ENCODE results near the gene SIDT1. TPM values are rescaled to one million over a fixed set of nuclear protein-coding genes. Genes with fewer than 3 reads are reported as not detected.

SIDT1 gene
- total RNA-seq, 2 experiments from 2014 or later, result 11.3 TPM

DNA sequence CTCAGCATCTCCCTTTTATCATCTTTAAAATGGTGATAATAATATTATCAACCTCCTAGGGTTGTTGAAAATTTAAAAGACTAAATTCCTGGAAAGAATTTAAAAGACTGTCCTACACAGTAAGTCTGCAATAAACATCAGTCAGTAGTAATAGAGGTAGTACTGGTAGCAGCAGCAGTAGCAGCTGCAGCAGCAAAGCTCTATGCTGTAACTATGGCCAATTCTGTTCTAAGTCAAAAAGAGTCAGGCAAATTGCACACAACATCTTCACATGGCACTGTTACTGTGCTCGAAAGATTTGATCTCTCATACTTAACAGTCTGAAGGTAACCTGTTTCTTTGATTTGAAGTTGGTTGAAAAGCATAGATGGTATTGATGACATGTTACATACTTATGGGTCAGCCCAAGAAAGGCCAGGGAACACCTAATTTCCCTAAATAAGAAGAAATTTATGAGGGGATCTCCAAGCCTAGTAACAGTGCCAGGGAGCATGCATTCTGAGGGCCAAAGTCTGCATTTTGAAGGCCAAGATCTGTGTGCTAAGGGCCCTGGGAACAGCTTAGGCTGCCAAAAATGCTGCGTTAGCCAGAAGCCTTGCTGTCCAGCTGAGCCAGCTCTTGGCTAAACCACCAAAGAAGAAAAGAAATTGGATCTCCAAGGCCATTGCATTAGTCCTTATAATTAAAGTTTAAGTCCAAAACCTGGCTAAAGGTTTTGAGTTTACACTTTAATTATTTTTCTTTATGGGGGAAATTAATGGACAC is 68.2 kb downstream of the SIDT1 start:
- no peak for DNase-seq
- intact Hi-C loops (cut with micrococcal nuclease), result no loop called here
- Mint-ChIP-seq H3K27me3 (no peaks in the 10 kb centered on the region), H3K27ac (no peak overlapping the region), H3K4me3 (no peak overlapping the region), H3K36me3 (peaks cover 8% of the 10 kb centered on the region), H3K4me1 (ENCODE audit: low read depth) (no peaks in the 10 kb centered on the region), H3K9me3 (no peaks in the 10 kb centered on the region)
- POLR2A ChIA-PET, result no interaction called here
- CTCF ChIA-PET, result interaction anchor here (1.1 kb wide), 1 partner anchor 105 kb away, joined by 3 read pairs; no protein-coding TSS in a partner anchor

DNA sequence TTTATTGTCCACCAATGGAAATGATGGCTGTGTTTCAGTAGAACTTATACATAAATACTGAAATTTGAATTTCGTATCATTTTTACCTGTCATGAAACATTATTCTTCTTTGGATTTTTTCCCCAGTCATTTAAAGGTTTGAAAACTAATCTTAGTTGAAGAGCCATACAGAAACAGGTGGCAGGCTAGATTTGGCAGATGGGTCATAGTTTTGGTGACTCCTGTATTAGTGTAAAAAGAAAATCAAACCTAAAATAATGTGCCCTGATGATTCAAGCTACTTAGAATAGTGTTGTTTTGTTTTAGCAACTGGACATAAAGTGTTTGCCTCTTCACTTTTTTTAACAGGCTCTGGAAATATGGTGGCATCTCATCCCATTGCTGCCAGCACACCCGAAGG is 68.9 kb downstream of the SIDT1 start:
- H3K4me3 Mint-ChIP-seq, result no peak overlapping the region
- no peak for DNase-seq
- CTCF ChIA-PET, result interaction anchor here (1.1 kb wide), 1 partner anchor 106 kb away, joined by 3 read pairs; no protein-coding TSS in a partner anchor
- H3K27me3 Mint-ChIP-seq, result no peaks in the 10 kb centered on the region
- H3K27ac Mint-ChIP-seq, result no peak overlapping the region
- peaks cover under 1% of the 10 kb centered on the region for H3K4me1 Mint-ChIP-seq (ENCODE audit: low read depth)
- H3K9me3 Mint-ChIP-seq, result no peaks in the 10 kb centered on the region
- H3K36me3 Mint-ChIP-seq, result peaks cover 8% of the 10 kb centered on the region
- intact Hi-C loops (cut with micrococcal nuclease), result no loop called here
- POLR2A ChIA-PET, result no interaction called here

DNA sequence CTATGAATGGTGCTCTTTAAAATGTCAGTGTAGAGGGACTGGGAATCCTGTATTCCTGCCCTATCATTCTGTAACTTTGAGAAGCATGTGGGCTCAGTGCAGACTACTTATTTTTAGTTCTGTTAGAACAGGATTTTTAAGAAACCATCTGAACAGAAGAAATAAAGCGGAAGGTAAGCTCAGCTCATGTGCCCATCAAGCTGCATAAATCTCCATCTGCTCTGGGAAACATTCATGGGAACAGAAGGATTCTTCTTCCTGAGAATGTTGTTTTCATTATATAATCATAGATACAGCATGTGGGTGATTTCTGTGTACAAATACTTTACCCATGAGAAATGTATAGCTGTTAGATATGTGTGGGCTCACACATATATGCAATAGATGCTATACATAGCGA is 69.9 kb downstream of the SIDT1 start:
- Mint-ChIP-seq H3K27me3 (no peaks in the 10 kb centered on the region), H3K36me3 (peaks cover 8% of the 10 kb centered on the region), H3K4me3 (no peak overlapping the region), H3K27ac (no peak overlapping the region), H3K4me1 (ENCODE audit: low read depth) (peaks cover 11% of the 10 kb centered on the region), H3K9me3 (no peaks in the 10 kb centered on the region)
- DNase-seq, result no peak
- POLR2A ChIA-PET, result no interaction called here
- CTCF ChIA-PET, result no interaction called here
- intact Hi-C loops (cut with micrococcal nuclease), result no loop called here

DNA sequence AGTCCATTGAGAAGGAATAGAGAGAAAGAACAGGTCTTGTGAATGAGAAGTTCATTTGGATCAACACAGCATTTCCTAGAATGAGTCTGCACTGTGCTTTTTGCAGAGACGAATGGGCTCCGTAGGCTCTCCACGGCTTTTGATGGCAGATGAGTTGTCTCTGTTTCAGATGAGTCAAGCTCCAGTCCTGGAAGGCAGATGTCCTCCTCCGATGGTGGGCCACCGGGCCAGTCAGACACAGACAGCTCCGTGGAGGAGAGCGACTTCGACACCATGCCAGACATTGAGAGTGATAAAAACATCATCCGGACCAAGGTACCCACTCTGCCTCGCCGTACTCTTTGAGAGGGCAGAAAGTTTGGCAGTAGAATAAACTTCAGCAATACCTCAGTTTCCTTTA is 70.5 kb downstream of the SIDT1 start:
- POLR2A ChIA-PET, result no interaction called here
- Mint-ChIP-seq H3K36me3 (peaks cover 8% of the 10 kb centered on the region), H3K27me3 (no peaks in the 10 kb centered on the region), H3K9me3 (no peaks in the 10 kb centered on the region), H3K27ac (no peak overlapping the region), H3K4me3 (no peak overlapping the region), H3K4me1 (ENCODE audit: low read depth) (peaks cover 15% of the 10 kb centered on the region)
- no peak for DNase-seq
- CTCF ChIA-PET, result no interaction called here
- intact Hi-C loops (cut with micrococcal nuclease), result no loop called here

DNA sequence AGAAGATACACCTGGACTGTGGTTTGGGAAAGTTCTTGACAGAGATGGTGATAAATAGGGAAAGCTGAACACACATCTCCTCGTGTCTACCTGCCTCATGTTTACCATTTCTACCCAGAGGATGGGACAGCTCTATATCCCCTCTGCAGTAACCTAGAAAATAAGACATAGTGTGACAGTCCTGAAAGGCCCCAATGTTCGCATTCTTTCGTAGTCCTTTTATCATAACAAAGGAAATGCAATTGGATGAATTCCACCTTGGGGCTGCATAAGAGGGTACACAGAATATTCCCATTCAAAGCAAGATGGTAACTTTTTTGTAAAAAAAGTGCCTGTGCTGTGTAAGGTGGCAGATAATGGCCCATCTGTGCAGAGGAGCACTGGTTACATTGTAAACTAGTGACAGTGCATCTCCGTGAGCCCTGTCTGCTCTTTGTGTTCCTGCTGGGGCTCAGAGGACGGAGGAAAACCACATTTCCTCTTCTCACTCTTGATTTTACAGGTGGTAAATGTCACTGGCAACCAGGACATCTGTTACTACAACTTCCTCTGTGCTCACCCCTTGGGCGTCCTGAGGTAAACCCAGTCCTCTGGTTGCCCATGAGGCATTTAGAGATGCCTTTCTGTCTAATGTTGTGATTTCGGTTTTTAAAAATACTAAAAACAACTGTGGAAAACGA is 74.3 kb downstream of the SIDT1 start:
- H3K36me3 Mint-ChIP-seq, result peaks cover 18% of the 10 kb centered on the region
- intact Hi-C loops (cut with micrococcal nuclease), result loop anchor here (1.0 to 2.0 kb wide), 2 partner anchors 90 to 139 kb away; partner anchors contain the start of gene USF3
- CTCF ChIA-PET, result interaction anchor here (0.5 to 1.9 kb wide), 3 partner anchors 10 to 34 kb away, joined by 5 to 7 read pairs (median 6); no protein-coding TSS in a partner anchor
- no peaks in the 10 kb centered on the region for H3K9me3 Mint-ChIP-seq
- H3K4me3 Mint-ChIP-seq, result no peak overlapping the region
- DNase-seq, result peak; percentile 67
- POLR2A ChIA-PET, result interaction anchor here (0.5 to 0.6 kb wide), 2 partner anchors 30 to 1049 kb away, joined by 3 read pairs; no protein-coding TSS in a partner anchor
- peaks cover 18% of the 10 kb centered on the region for H3K4me1 Mint-ChIP-seq (ENCODE audit: low read depth)
- no peaks in the 10 kb centered on the region for H3K27me3 Mint-ChIP-seq
- H3K27ac Mint-ChIP-seq, result no peak overlapping the region

DNA sequence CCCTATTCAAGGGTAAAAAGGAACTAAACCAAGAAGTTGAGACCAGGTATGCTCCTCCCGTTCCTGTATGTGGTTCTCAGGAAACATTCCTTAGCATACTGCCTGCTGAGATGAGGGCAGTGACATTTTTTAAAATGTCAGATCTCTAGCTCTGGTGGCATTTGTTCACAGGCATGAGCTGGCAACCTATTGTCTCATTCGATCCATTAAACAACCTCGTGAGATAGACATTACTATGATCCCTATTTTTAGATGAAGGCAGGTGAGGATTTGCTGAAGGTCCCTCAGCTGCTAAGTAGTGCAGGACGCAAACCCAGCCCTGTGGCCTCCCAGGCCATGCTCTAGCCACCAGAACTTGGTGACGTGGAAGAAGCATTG is 74.9 kb downstream of the SIDT1 start:
- ChIA-PET CTCF (no interaction called here), POLR2A (no interaction called here)
- intact Hi-C loops (cut with micrococcal nuclease), result loop anchor here (1.0 to 2.0 kb wide), 2 partner anchors 90 to 138 kb away; partner anchors contain the start of gene USF3
- Mint-ChIP-seq H3K27me3 (no peaks in the 10 kb centered on the region), H3K27ac (no peak overlapping the region), H3K36me3 (peaks cover 20% of the 10 kb centered on the region), H3K4me3 (no peak overlapping the region), H3K9me3 (no peaks in the 10 kb centered on the region), H3K4me1 (ENCODE audit: low read depth) (peaks cover 18% of the 10 kb centered on the region)
- DNase-seq, result no peak

DNA sequence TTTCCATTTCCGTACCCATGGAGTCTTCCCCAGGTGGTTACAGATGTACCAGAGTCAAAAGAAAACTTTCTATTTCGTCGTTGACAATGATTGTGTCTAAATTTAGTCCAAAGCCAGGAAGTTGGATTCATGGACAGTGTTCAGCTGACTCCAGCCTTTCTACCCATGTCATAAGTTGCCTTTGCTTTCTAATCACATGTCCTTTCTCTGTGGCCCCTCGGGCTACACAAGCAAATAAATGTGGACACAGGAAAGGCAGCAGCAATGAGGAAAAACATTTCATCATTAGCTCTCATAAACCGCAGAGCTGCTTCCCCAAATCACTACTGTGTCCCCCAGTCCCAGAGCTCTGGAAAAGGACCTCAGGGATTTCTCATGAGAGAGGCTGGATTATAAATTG is 82.0 kb downstream of the SIDT1 start:
- intact Hi-C loops (cut with micrococcal nuclease), result no loop called here
- ChIA-PET CTCF (interaction anchor here (0.6 kb wide), 1 partner anchor 494 kb away, joined by 3 read pairs; no protein-coding TSS in a partner anchor), POLR2A (no interaction called here)
- peaks cover 17% of the 10 kb centered on the region for H3K36me3 Mint-ChIP-seq
- H3K27me3 Mint-ChIP-seq, result no peaks in the 10 kb centered on the region
- H3K9me3 Mint-ChIP-seq, result no peaks in the 10 kb centered on the region
- no peak overlapping the region for H3K27ac Mint-ChIP-seq
- H3K4me1 Mint-ChIP-seq (ENCODE audit: low read depth), result no peaks in the 10 kb centered on the region
- no peak for DNase-seq
- H3K4me3 Mint-ChIP-seq, result no peak overlapping the region

DNA sequence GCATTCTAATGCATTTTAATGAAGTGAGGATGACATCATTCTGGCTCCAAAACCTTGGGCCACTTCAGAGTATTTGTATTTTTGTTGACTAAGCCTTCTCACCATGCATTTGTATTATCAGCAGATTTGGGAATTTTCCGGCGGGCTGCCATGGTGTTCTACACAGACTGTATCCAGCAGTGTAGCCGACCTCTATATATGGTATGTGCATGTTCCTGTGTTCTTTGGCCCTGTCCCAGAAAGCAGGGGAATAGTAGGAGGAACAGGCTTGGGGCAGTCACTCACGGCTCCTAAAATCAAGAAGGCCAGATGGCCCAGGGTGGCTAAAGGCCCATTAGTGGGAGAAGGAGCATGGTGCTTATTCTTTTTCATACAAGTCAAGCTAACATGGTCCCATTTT is 83.6 kb downstream of the SIDT1 start:
- DNase-seq, result no peak
- intact Hi-C loops (cut with micrococcal nuclease), result no loop called here
- H3K4me3 Mint-ChIP-seq, result no peak overlapping the region
- H3K27me3 Mint-ChIP-seq, result no peaks in the 10 kb centered on the region
- peaks cover 13% of the 10 kb centered on the region for H3K36me3 Mint-ChIP-seq
- POLR2A ChIA-PET, result no interaction called here
- no peak overlapping the region for H3K27ac Mint-ChIP-seq
- H3K4me1 Mint-ChIP-seq (ENCODE audit: low read depth), result no peaks in the 10 kb centered on the region
- no peaks in the 10 kb centered on the region for H3K9me3 Mint-ChIP-seq
- CTCF ChIA-PET, result no interaction called here

DNA sequence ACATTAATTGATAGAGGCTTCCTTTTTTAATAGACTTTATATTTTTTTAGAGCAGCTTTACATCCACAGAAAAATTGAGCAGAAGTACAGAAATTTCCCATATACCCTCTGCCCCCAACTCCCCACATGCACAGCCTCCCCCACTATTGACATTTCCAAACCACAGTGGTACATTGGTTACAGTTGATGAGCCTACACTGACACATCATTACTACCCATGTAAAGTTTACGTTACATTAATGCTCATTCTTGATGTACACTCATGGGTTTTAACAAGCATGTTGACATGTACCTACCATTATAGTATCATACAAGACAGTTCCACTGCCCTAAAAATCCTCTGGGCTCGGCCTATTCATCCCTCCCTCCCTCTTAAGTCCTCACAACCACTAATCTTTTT is 85.4 kb downstream of the SIDT1 start:
- H3K27me3 Mint-ChIP-seq, result no peaks in the 10 kb centered on the region
- CTCF ChIA-PET, result no interaction called here
- POLR2A ChIA-PET, result no interaction called here
- H3K36me3 Mint-ChIP-seq, result peaks cover 10% of the 10 kb centered on the region
- H3K9me3 Mint-ChIP-seq, result no peaks in the 10 kb centered on the region
- no peaks in the 10 kb centered on the region for H3K4me1 Mint-ChIP-seq (ENCODE audit: low read depth)
- intact Hi-C loops (cut with micrococcal nuclease), result no loop called here
- H3K4me3 Mint-ChIP-seq, result no peak overlapping the region
- DNase-seq, result no peak
- H3K27ac Mint-ChIP-seq, result no peak overlapping the region

DNA sequence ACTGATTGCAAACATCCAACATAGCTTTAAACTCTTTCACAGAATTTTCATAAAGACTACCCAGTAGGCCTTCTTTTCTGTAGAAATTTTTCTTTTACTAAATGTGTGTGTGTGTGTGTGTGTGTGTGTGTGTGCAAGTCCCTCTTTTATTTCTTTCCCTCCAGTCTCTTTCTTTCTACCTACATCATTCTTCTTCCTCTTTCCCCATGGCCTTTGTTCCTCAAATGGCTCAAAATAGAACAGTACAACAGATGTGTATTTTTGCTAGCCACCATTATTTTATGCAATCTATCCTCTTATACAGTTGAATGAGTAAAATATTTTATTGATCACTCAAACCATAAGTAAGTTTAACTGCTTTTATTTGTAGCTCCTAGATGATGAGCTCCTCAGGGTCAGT is 87.7 kb downstream of the SIDT1 start:
- POLR2A ChIA-PET, result no interaction called here
- intact Hi-C loops (cut with micrococcal nuclease), result no loop called here
- H3K36me3 Mint-ChIP-seq, result peaks cover 11% of the 10 kb centered on the region
- CTCF ChIA-PET, result no interaction called here
- no peaks in the 10 kb centered on the region for H3K9me3 Mint-ChIP-seq
- no peak for DNase-seq
- H3K4me1 Mint-ChIP-seq (ENCODE audit: low read depth), result no peaks in the 10 kb centered on the region
- H3K27me3 Mint-ChIP-seq, result no peaks in the 10 kb centered on the region
- no peak overlapping the region for H3K27ac Mint-ChIP-seq
- H3K4me3 Mint-ChIP-seq, result no peak overlapping the region

DNA sequence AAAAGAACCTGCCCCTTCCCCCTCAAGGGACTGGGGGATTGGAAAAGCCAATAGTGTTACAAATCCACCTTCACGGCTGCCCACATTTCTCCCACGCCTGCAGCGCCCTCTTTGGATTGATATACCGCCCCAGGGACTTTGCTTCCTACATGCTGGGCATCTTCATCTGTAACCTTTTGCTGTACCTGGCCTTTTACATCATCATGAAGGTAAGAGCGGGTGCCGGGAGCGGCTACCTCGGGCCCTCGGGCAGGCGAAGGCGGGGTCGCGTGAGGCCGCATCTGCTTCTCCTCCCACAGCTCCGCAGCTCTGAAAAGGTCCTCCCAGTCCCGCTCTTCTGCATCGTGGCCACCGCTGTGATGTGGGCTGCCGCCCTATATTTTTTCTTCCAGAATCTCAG is 91.0 kb downstream of the SIDT1 start:
- H3K27me3 Mint-ChIP-seq, result no peaks in the 10 kb centered on the region
- peaks cover 19% of the 10 kb centered on the region for H3K36me3 Mint-ChIP-seq
- ChIA-PET CTCF (no interaction called here), POLR2A (no interaction called here)
- no peaks in the 10 kb centered on the region for H3K4me1 Mint-ChIP-seq (ENCODE audit: low read depth)
- no peak overlapping the region for H3K27ac Mint-ChIP-seq
- H3K9me3 Mint-ChIP-seq, result no peaks in the 10 kb centered on the region
- intact Hi-C loops (cut with micrococcal nuclease), result no loop called here
- H3K4me3 Mint-ChIP-seq, result no peak overlapping the region
- no peak for DNase-seq

DNA sequence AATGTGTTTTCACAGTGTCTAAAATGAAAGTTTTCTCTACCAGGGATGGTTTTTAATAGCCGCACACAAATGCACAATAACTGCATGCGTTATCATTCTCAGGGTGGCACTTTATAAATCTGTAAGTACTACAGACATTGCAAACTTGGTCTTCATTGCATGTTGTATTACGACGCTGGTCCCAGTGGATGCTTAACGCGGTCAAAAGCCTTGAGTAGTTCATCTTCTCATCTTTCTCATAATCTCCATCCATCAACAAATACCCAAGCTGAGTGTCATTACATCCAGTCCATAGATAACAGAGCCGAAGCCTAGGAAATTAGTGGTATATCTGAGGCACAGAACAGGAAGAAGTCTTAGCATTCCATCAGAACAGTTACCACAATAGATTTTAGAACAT is 91.5 kb downstream of the SIDT1 start:
- Mint-ChIP-seq H3K27ac (no peak overlapping the region), H3K27me3 (no peaks in the 10 kb centered on the region), H3K9me3 (no peaks in the 10 kb centered on the region), H3K36me3 (peaks cover 21% of the 10 kb centered on the region), H3K4me3 (no peak overlapping the region), H3K4me1 (ENCODE audit: low read depth) (no peaks in the 10 kb centered on the region)
- ChIA-PET CTCF (no interaction called here), POLR2A (no interaction called here)
- no peak for DNase-seq
- intact Hi-C loops (cut with micrococcal nuclease), result no loop called here

DNA sequence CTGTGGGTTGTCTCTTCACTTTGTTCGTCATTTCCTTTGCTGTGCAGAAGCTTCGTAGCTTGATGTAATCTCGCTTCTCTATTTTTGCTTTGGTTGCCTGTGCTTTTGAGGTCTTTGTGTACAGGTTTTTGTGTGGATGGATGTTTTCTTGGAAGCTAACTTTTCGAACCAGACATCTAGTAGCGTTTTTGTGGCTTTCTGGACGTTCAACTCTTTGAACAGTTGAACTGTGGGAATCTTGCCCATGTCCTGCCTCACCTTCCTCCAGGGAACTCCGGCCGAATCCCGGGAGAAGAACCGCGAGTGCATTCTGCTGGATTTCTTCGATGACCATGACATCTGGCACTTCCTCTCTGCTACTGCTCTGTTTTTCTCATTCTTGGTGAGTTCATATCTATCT is 93.5 kb downstream of the SIDT1 start:
- no peaks in the 10 kb centered on the region for H3K27me3 Mint-ChIP-seq
- CTCF ChIA-PET, result interaction anchor here (0.6 kb wide), 1 partner anchor 10 kb away, joined by 3 read pairs; no protein-coding TSS in a partner anchor
- no peak overlapping the region for H3K4me3 Mint-ChIP-seq

More for the DNA sequence above, 93.5 kb downstream of the SIDT1 start:
- Mint-ChIP-seq H3K27ac (no peak overlapping the region), H3K36me3 (peaks cover 22% of the 10 kb centered on the region), H3K9me3 (no peaks in the 10 kb centered on the region), H3K4me1 (ENCODE audit: low read depth) (no peaks in the 10 kb centered on the region)
- no peak for DNase-seq
- intact Hi-C loops (cut with micrococcal nuclease), result loop anchor here (2.0 kb wide), 1 partner anchor 17 kb away; no protein-coding TSS in a partner anchor
- POLR2A ChIA-PET, result no interaction called here

Data from activated CD4-positive, alpha-beta memory T cell treated with anti-CD3 and anti-CD28 coated beads for 36 hours (primary cell).